Upper lobe of left lung (tissue), 4 donors: Measurements from ENCODE around the gene LRRC7.

Experiments
- CTCF ChIP-seq, 6 experiments: fragments of 450-650 bp in 4 of 6; fragments of 200-600 bp in 2 of 6; sonication (generic) in 2 of 6; IDR thresholded peaks; one replicate each; pipeline ENCODE4 v1.5.1; 2016 to 2019; ENCODE audit warnings: antibody characterized with exemption in 6 of 6
- POLR2AphosphoS5 ChIP-seq, 2 donors: sonication (generic); formaldehyde crosslinking; IDR thresholded peaks; one replicate each; pipeline ENCODE4 v1.5.1; 2017; ENCODE audit warnings: antibody characterized with exemption in 2 of 2

- no peak for TF ChIP-seq POLR2AphosphoS5 (IDR thresholded peaks at IDR 0.05)
- no peak for TF ChIP-seq CTCF (IDR thresholded peaks at IDR 0.05)
Observed at GRCh38 chr1:69976896-69977295, 409.2 kb downstream of the LRRC7 start.
